GM19328 (cell line): Measurements from ENCODE around the gene CFAP46.

Experiments
- ATAC-seq: cut with Tn5 transposase; IDR thresholded peaks from one replicate; pipeline ENCODE4 v1.9.1; 2021; ENCODE audit warnings: mild to moderate bottlenecking, moderate library complexity; ENCODE audit not compliant: unreplicated experiment

CFAP46 gene

GRCh38 chr10:132884041-132884440, 58.3 kb downstream of the CFAP46 start:
- no peak for ATAC-seq

- no peak for ATAC-seq
These were observed 58.9 kb downstream of the CFAP46 start for GRCh38 chr10:132883391-132883881.

GRCh38 chr10:132882069-132882951, 60.1 kb downstream of the CFAP46 start:
- no peak for ATAC-seq

GRCh38 chr10:132881186-132881920, 61.0 kb downstream of the CFAP46 start:
- ATAC-seq: no peak

GRCh38 chr10:132880128-132880981, 62.0 kb downstream of the CFAP46 start:
- no peak for ATAC-seq

GRCh38 chr10:132879408-132880127, 62.8 kb downstream of the CFAP46 start:
- ATAC-seq: no peak

- ATAC-seq: no peak
These were observed 63.5 kb downstream of the CFAP46 start for GRCh38 chr10:132878730-132879407.

GRCh38 chr10:132878091-132878729, 64.2 kb downstream of the CFAP46 start:
- ATAC-seq: no peak

GRCh38 chr10:132877473-132877872, 64.9 kb downstream of the CFAP46 start:
- no peak for ATAC-seq

GRCh38 chr10:132876993-132877431, 65.4 kb downstream of the CFAP46 start:
- ATAC-seq: no peak

- ATAC-seq: no peak
These were observed 66.1 kb downstream of the CFAP46 start for GRCh38 chr10:132876131-132876860.

GRCh38 chr10:132875435-132875834, 66.9 kb downstream of the CFAP46 start:
- no peak for ATAC-seq

- ATAC-seq: no peak
These were observed 69.0 kb downstream of the CFAP46 start for GRCh38 chr10:132873395-132873794.

GRCh38 chr10:132872658-132873057, 69.7 kb downstream of the CFAP46 start:
- ATAC-seq: no peak

- ATAC-seq: no peak
These were observed 71.9 kb downstream of the CFAP46 start for GRCh38 chr10:132870426-132870825.

- no peak for ATAC-seq
These were observed 72.7 kb downstream of the CFAP46 start for GRCh38 chr10:132869621-132870020.

GRCh38 chr10:132868995-132869394, 73.4 kb downstream of the CFAP46 start:
- ATAC-seq: no peak

- no peak for ATAC-seq
These were observed 74.3 kb downstream of the CFAP46 start for GRCh38 chr10:132867801-132868644.
